HG03025 (cell line): Measurements from ENCODE around the gene SIDT2.

ENCODE experiments used
- ATAC-seq: cut with Tn5 transposase; IDR thresholded peaks from one replicate; pipeline ENCODE4 v1.9.1; 2021; ENCODE audit warnings: mild to moderate bottlenecking, moderate library complexity; ENCODE audit not compliant: unreplicated experiment, low FRiP score

Gene SIDT2

DNA sequence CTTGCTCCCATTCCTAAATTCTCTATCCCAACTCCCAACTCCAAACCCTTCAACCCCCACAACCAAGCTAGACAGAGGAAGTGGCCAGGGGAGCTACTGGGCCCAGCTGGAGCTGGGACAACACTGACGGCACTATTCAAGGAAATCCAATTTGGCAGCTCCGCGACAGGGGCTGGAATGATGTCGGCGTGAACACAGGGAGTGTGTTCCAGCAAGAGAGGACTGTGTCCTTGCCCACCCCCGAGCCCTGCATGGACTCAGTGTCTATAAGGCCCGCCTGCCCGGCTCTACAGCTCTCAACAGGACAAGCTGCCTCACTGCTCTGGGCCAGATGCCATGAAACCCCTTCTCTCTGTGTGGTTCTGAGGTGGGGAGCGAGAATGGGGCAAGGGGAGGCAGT lies 42.0 kb downstream of the SIDT2 start:
- ATAC-seq: no peak

DNA sequence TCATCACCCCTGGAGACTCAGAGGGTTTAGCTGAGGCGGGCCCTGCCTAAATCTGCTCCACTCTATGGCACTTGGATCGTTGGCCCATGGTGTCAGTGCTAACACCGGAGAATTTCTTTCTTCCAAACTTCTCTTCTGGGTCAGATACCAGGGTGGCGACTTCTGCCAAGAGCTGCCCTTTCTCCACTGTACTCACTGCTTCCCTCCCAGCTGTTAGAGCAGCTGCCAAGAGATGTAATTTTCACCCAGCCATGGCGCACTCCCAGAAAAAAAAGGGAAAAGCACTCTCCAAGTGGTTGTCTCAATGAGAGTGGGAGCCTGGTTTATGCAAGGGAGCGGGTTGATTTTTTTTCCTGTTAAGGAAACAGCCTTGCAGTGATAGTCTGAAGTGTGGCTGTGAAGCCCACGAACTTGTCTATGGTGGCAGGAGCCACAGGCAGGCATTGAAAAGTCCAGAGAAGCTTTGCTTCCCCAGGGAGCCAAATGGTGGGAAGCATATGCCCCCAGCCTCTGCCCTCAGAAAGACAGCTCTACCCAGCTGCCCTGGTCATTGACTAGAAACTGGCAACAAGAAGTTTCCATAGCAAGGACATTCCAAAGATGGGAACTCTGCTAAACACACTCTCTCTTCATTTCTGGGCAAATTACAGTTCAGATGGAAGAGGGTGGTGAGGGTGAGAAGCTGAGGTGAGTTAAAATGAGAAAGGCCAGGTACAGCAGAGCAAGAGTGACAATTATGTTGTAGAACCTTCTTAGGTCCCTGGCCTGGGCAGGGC lies 42.6 kb downstream of the SIDT2 start:
- no peak for ATAC-seq

DNA sequence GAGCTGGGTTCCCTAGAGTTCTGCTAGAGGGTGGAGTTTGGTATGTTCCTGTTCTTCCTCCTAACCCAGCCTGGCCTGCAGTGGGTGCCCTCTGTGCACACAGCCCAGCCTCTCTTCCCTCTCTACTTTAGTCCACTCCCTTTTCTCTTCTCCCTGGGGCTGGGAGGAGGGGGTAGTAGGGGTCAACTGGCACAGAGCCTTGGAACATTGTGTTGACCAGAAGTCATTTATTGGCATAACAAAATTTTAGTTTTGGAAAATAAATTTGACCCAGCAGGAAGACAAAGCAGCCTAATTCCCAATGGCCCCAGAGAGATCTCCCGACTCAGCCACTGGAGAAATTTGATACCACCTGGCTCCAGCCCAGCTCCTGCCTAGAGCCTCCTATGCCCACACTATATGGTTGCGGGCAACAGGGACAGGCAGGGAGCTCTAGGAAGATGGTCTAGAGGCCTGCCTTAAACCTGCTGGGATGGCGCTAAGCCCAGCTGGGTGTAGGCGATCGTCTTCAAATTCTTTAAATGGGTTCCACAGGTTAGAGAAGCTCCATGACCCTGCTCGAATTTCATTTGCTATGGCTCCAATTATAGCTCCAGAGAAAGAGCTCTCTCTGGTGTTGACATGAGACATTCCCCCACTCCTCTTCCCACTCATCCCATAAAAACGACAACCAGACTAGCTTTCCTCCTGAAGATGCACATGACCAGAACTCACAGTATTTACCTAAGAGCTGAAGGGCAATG lies 43.4 kb downstream of the SIDT2 start:
- no peak for ATAC-seq

DNA sequence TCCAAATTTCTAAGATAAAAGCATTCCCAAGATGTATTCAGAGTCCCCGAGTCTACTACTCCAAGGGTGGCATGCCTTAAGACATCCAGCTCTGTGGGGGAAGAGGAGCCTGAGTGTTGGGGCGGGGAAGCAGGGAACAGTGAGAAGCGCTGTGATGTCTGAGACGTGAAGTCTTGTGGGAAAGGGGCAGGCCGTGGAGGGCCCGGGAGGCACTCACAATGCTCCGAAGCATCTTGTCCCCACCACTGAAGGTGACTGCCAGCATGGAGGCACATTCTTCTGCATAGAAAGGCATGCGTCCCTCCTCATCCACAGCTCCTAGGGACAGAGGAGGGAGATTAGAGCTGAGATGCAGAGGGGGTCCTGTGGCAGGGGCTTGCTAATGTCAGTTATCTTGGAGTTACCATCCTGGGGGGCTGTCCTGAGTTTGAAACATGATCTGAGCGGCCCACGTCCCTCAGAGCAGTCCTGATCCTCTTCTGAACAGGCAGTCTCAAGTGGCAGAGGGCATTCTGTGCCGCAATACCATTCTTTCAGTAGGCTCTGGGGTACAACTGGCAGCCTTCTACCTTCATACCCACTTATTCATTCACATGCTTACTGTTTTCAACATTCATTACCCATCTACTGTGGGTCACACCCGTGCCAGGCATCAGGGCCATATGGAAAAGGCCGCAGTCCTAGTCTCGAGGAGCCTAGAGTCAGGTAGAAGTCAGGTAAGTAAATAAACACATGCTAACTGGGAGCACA lies 44.6 kb downstream of the SIDT2 start:
- no peak for ATAC-seq

DNA sequence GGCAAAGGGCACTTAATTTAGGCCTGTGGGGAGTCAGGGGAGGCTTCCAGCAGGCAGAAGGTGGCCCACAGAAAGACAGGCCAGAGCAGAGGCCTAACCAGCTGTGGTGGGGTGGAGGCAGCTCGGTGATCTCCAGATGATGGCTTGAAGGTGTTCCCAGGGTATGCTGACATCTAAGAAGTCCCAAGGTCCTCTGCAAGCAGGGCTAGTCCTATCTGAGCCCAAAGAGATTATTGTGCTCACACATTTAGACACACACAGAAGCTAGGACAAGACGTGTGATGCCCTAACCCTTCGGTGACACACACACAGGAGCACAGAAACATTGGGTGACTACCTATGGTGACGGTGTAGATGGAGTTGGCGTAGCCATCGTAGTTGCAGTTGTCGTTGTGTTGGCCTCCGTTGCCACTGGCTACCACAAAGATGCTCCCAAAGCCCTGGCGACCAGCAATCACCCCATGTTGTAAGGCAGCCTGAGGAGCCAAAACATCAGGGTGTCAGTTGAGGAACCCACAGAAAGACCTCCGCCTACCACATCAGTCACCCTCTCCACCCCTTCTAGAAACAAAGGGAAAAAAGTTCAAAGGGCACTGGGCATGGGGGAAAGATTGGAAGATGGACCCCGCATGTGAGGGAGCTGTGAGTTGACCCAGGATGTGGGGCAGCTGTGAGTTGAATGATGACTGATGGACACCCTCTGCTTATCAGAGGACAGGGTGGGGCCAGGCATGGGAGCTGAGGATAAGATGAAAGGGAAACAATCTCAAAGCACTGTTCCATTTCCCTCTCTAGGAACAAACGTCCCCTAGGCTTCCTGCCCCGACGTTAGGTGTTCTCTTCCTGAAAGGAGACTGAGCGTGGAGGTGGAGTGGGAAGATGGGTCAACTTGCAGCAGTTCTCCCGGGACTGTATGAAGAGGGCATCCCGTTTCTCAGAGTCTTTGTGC lies 45.5 kb downstream of the SIDT2 start:
- ATAC-seq: no peak

DNA sequence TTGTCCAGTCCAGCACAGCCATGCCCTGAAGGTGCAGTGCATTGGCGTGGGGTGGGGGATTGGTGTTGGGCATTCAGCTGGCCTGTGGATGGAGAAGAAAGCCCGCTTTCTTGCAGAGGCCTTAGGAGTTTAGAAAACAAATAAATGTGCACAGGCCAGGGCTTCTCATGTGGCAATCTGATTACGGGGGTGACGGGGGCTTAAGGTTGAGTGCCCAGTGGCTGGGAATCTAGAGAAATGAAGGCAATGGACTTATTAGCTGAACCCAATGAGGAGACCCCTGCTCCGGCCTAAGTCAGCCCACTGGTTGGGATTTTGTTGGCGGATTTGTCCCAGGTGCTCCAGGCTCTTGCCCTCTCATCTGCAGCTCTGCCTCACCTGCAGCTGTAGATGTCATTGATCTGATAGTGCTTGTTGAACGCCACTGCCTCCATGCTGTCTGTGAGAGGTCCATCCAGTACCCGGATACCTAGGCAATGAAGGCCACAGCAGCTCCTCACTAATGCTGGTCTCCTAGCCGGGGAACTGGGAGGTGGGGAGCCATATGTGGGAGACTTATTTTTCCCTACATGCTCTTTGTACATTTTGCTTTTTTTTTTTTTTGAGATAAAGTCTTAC lies 47.1 kb downstream of the SIDT2 start:
- no peak for ATAC-seq

DNA sequence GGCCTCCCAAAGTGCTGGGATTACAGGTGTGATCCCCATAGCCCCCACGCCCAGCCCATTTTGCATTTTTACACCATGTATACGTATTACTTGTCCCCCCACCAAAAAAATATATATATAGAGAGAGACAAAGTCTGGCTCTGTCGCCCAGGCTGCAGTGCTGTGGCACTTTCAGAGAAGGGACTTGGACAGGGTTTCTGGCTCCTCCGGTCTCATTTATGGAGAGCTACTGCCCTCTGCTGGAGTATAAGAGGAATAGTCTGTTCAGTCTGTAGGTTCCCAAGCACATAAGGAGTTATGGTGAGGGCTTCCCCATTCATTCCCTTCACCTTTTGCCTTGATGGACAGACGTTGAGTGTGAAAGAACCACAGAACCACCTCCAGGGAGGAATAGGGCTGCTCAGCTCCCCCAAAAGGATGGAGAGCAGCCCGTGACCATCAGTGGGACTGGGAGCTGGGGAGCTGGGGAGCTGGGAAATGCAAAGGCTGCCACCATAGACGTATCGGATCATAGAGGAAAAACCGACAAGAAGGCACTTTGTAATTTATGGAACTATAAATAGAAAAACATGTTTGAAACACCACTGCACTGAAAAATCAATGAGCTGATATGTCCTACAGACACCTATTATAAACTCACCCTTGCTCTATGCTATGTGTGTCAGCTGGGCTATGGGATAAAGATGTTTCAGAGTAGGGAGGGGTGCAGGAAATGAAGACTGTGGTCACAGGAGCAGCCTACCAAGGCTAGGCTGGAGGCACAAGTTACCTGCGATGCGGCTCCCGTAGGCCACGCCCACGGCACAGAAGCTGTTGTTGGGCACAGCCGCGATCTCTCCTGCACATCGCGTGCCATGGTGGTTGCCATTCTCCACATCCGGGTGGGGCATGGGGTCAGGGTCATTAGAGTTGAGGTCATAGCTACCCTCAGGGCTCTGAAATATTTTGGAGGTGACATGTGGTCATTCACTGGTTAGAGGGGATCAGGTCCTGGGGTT lies 48.1 kb downstream of the SIDT2 start:
- no peak for ATAC-seq

DNA sequence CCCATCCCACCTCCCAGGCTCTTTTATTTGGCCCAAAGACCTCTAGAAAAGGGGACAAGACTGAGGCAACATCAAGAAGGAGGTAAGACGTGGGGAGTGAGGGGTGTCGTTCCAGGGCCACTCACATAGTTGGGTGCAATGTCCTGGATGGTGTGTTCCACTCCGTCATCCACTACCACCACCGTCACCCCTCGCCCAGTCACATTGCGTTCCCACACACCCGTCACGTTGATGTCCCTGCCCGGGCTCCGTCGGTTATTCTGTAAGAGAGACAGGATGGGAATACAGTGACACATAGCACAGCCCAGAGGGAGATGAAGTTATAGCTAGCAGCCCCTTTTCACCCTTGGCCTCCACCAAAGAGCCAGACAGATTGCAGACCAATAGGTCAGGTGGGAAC lies 49.5 kb downstream of the SIDT2 start:
- ATAC-seq: no peak

DNA sequence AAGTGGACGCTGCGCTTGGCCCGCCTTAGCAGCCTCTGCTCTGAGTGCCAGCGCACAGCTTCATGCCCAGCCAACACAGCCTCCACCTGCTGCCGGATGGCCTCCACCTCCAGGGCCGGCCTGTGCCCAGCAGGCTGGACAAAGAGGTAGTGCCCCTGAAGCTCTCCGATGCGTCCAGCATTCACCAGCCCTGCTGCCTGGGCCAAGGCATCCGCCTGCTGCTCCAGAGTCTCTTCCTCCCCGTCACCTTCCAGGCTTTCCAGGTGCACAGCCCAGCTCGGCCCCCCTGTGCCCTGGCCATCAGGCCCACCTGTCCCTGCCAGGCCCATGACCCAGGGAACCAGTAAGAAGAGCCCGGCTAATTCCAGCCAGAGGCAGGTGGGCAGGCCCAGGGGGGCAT lies 50.9 kb downstream of the SIDT2 start:
- ATAC-seq: no peak

DNA sequence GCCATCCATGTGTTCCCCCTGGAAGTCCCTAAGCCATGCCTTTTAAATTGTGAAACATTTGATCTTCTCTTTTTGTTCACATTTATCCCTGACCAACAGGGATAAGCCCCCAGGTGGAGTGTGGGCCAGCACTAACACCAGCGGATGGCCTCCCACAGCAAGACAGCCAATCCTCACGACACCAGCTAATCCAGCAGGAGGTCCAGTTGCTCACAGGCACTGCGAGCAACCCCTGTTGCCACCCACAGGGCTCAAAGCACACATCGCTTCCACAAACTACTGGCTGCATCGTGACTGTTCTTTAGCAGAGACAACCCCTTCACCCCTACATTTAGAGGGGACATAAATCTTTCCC lies 51.4 kb downstream of the SIDT2 start:
- ATAC-seq: no peak

DNA sequence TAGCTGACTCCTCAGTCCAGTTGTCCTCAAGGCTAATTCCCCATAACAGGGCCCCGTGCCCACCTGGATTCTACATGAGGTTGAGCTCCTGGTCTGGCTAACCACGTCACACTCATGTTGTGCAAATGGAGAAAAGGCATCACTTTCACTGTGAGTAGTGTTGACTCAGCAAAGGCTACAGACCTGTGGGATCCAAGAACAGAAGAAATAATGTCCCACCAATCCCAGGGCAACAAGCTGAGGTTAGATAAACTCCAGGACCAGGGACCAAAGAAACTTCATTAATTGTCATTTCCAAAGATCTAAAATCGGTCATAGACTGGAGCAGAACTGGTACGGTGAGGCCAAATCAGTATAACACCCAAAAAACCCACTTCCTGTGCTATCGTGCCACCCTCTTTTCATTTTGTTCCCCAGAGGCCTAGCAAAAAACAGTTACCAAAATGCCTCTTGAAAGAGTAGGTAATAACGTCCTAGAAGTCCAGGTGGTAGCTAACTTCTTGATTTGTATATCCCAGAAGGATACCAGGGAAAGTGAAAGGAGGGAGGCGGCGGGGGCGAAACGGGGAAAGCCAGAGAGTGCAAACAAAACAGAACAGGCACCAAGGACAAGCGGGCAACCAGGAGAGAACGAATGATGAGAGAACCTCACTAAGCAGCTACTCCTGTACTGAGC lies 51.9 kb downstream of the SIDT2 start:
- no peak for ATAC-seq

DNA sequence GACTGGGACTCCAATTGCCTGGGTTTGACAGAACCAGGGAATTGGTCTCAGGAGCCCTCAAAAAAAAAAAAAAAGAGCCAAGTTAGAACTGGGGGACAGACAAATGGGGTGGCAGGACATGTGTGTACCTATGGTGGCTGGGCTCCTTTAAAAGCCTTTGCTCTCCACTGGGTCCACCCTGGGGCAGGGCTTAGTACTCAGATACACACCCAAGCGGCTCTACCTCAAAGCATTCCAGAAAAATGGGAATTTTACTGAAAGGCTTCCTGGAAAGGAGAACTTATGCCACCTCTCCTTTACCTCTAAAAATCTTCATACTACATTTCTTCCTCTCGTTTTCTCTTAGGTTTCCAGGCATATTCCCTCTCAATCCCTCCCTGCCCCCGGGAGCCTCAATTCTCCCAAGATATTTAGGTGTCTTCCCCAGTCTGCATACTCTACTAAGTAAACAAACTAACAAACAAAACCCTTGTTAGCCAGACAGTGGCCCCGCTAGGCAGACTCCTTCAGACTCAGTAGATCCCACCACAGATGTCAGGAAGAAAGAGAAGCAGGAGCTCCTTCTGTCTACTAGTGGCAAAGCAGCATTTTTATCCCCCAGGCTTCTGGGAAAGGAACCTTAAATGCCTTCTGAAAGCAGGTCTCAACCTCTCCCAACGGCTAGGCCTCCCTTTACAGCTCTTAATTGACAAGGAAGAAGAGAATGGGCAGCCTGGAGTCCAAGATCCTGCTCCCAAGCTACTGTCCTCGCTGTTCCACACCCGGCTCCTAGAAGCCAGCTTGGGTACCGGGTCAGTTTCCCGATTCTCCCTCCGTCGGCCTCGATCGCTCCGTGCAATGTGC lies 52.7 kb downstream of the SIDT2 start:
- no peak for ATAC-seq

DNA sequence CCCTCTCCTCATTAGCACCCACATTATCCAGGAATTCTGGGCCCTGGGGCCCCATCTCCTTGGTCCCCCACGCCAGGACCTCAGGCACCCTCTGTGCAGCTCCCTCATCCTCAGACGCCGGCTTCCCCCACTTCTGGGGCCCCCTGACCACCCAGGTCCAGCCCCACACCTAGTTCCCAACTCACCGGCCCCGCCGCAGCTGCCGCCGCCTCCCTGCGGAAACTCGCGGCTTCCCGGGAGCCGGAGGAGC lies 53.2 kb downstream of the SIDT2 start, which contains the start of gene PCSK7:
PCSK7 (minus strand) TSS at position 232 of the 250 bp plus-strand sequence. CDS start 2,229 bp downstream, outside the sequence.
- ATAC-seq: no peak

DNA sequence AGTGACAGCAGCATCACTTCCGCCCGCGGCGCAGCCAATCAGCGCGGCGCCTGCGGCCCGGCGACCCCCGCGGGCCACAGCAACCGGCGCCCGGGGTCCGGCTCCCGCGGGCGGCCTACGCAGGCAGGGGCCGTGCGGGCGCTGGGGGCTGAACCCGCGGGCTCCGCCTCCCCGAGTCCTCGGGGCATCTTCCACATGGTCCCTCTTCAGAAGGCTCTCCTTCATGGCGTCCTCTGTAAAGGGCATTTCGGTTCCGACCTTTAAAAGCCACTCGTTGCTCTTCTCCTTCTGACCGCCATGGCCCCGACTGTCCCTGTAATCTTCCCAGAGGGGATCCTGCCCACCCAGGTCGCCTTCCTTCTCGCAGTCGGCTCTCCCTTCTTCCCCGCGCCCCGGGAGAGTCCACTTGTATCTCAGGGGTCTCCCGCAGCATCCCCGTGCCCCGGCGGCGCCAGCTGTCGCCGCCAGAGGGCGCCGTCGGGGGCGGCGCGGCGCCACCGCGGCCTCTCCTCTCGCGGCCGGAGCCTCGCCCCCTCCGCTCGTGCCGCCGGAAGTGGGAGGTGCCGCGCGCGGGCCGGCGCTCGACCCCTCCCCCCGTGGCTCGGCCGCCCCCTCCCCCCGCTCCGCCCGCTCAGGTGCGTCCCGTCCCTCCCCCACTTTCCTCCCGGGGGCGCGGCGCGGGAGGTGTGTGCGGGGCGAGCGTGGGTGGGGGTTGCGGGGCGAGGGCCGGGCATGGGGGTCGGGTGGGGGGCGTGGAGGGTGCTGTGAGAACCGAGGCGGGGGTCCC lies 53.7 kb downstream of the SIDT2 start, which contains the start of gene RNF214:
RNF214 (plus strand) TSS at position 580 of the 787 bp plus-strand sequence. CDS start 1,602 bp downstream, outside the sequence.
- ATAC-seq: peak; percentile 70

DNA sequence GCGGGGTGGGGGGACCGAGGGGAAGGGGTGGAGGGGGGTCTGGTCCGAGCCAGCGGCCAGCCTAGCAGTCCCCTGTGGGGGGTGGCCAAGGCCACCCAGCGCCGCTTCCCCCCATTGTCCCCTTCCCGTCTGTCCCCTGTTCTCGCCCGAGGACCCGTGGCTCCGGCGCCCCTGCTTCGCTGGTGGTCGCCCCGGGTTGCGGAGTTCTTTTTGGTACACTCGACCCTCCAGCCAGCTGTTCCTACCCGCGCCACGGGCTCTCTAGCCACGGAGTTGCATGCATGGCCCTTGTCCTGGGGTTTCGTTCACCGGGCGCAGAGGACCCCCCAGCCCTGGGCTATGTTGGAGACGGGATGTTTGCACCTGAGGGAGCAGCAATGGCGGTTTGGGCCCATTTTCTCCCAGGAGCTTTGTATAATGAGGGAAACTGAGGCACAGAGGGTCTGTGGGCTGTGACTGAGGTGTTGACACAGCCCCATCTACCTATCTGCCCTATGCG lies 54.4 kb downstream of the SIDT2 start:
- ATAC-seq: no peak

DNA sequence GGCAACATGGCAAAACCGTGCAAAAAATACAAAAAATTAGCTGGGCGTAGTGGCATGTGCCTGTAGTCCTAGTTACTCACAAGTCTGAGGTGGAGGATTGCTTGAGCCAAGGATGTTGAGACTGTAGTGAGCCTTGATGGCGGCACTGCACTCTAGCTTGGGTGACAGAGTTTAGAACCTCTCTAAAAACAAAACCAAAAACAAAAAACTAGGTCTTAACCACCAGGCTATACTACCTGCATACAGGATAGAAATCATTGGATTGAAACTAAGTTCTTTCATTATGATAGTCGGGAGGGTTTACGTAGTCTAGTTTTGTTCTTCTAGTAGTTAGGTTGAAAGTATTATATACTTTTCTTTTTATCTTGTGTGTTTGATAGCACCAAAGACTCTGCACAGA lies 59.7 kb downstream of the SIDT2 start:
- no peak for ATAC-seq
